Body of pancreas (tissue), 4 donors: ENCODE results near the gene ST3GAL6.
"Not testable (repeated sequence)": the region's sequence is repeated elsewhere in the genome, so short reads cannot be mapped to it uniquely, and the experiment has no call there.

ENCODE experiments used
- POLR2A ChIP-seq, 3 donors: fragments of 450-650 bp; IDR thresholded peaks; one replicate each; pipeline ENCODE4 v1.6.1; 2016; ENCODE audit warnings: antibody characterized with exemption in 3 of 3, mild to moderate bottlenecking in 2 of 3
- TF ChIP-seq, protein P1 (sequence below), 7 experiments: fragments of 450-650 bp in 4 of 7; fragments of 200-600 bp in 3 of 7; sonication (generic) in 3 of 7; IDR thresholded peaks; one replicate each; pipeline ENCODE4 v1.5.1; 2016 to 2019; ENCODE audit warnings: antibody characterized with exemption in 7 of 7

DNA sequence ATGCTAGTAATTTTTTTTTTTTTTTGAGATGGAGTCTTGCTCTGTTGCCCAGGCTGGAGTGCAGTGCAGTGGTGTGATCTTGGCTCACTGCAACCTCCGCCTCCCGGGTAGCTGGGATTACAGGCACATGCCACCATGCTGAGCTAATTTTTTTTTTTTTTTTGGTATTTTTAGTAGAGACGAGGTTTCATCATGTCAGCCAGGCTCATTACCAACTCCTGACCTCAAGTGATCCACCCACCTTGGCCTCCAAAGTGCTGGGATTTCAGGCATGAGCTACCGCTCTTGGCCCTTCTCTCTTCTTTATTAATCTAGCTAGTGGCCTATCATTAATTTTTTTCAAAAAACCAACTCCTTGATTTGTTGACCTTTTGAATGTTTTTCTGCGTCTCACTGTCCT, 67.9 kb downstream of the ST3GAL6 start:
- TF ChIP-seq, protein P1, sequence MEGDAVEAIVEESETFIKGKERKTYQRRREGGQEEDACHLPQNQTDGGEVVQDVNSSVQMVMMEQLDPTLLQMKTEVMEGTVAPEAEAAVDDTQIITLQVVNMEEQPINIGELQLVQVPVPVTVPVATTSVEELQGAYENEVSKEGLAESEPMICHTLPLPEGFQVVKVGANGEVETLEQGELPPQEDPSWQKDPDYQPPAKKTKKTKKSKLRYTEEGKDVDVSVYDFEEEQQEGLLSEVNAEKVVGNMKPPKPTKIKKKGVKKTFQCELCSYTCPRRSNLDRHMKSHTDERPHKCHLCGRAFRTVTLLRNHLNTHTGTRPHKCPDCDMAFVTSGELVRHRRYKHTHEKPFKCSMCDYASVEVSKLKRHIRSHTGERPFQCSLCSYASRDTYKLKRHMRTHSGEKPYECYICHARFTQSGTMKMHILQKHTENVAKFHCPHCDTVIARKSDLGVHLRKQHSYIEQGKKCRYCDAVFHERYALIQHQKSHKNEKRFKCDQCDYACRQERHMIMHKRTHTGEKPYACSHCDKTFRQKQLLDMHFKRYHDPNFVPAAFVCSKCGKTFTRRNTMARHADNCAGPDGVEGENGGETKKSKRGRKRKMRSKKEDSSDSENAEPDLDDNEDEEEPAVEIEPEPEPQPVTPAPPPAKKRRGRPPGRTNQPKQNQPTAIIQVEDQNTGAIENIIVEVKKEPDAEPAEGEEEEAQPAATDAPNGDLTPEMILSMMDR (IDR thresholded peaks at IDR 0.05): not testable (repeated sequence)
- not testable (repeated sequence) for TF ChIP-seq POLR2A (IDR thresholded peaks at IDR 0.05)
